22Rv1 (cell line): ENCODE data around the gene SH3RF3.

Experiments
- CTCF ChIP-seq: fragments of 450-650 bp; IDR thresholded peaks from 2 replicates; pipeline ENCODE4 v1.5.1; 2017; ENCODE audit warnings: mild to moderate bottlenecking
- ZFX ChIP-seq: fragments of 450-650 bp; IDR thresholded peaks from 2 replicates; pipeline ENCODE4 v1.6.1; 2017; ENCODE audit warnings: antibody characterized with exemption, borderline replicate concordance

GRCh38 chr2:109214651-109215371 is 85.8 kb downstream of the SH3RF3 start:
- TF ChIP-seq CTCF = no peak
- TF ChIP-seq ZFX = no peak
